GM15510 (cell line): ENCODE data around the gene ALKBH4.

Experiments
- POLR2A ChIP-seq: IDR thresholded peaks from 3 replicates; pipeline ENCODE4 v1.6.1; 2011; ENCODE audit warnings: borderline replicate concordance; ENCODE audit not compliant: insufficient read length; ENCODE audit errors: extremely low read depth

ALKBH4 gene

DNA sequence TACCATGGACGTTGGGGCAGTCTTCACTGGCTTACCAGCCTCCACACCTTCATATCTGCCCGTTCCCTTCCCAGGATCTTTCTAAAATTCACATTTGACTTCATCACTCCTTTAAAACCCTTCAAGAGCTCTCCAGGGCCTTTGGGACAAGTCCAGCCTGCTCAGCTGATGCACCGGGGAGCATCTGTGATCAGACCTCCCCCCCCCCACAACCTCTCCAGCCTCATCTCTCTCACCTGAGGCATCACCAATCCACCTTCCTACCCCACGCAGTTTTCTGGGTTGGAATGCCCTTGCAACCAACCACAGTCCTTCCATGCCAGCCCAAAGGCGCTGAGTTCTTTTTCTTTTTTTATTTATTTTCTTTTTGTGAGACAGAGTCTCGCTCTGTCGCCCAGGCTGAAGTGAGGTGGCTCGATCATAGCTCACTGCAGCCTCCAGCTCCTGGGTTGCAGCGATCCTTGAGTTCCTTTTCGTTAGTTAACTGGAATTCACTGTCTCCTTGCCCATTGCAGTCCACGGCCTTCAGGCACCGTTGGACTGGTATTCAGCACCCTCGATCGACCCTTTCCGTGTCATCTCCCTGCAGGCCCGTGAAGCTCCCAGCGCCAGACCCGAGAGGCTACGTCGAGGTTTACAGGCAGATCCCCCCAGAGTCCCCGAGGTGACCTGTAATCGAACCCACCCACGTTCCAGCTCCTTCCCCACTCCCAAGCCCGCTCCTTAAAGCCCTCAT lies 654 bp downstream of the ALKBH4 start:
- TF ChIP-seq POLR2A: no peak

DNA sequence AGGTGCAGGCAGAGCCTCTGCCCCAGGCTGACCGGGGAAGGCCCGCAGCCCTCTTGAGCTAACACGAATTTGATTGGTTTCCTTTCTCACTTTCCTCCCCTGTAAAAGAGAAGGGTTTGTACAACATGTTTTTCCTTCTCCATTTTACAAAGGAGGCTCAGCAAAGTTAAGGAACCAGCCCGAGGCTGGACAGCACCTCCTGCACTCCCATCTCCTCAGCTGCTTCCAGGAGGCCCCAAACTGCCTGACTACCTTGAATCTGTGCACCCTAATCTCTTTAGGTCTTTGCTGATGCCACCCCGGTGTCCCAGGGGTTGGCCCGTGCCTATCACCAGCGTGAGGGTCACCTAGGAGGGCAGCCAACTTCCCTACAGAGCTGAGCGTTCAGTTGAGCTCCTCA lies 4.2 kb downstream of the ALKBH4 start:
- no peak for TF ChIP-seq POLR2A

DNA sequence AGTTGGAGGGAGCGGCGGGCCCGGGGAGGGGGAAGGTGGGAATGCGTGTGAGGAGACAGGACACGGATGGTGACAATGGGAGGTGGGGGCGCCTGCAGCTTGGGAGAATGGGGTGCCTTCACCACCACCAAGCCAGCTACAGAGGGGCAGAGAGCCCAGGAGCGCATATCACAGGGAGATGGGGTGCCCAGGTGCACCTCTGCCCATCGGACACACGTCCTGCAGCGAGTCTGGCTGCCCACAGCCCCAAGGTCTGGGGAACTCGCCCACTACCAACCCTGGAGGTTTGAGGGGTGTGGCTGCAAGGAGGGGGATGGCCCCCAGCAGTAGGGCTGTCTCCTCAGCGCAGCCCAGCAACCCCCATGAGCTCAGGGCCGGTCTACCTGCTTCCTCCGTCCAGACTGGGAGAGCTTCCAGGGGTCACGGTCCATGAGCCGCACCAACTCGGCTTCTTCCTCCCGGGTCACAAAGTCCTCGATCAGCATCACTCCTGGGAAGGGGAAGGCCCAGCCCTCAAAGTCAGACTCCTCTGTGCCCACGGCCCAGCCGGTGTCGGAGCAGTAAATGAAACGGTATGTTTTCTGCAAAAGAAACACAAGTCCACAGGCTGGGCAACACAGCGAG lies 5.3 kb downstream of the ALKBH4 start:
- no peak for TF ChIP-seq POLR2A

DNA sequence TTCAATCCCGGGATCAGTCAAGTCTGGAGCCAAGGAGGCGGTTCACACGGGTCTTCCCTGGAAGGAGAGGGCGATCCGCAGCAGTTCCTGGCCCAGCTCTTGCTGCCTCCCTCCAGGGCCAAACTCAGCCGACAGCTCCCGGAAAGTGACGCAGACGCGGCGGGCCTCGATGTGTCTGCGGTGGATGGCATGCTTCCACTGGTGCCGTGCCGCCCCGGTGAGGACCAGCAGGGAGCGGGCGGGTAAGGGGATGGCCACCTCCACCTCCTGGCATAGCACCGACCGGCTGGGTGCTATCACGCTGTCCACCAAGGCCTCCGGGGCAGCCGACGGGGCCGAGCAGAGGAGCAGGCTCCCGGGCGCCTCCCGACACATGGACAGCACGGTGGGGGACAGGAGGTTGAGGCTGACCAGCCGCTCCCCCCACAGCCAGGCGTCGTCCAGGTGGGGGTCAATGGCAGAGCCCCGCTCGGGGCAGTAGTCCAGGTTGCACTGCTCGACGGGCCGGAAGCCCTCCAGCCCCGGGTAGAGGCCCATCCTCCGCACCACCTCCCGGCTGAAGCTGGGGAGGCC lies 7.2 kb downstream of the ALKBH4 start:
- TF ChIP-seq POLR2A: no peak

DNA sequence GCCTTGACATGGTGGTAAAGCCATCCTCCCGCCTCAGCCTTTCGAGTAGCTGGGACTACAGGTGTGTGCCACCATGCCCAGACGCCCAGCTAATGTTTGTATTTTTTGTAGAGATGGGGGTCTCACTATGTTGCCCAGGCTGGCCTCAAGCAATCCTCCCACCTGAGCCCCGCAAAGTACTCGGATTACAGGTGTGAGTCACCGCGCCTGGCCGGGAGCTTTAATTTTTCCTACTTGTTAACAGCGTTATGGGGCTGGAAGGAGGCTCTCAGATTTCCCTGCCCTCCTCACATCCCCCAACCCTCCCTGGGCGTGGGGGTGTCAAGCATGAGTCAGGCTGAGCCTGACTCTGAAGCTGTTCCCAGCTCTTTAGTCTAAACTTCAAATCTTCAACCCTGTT lies 8.3 kb downstream of the ALKBH4 start:
- TF ChIP-seq POLR2A: no peak

DNA sequence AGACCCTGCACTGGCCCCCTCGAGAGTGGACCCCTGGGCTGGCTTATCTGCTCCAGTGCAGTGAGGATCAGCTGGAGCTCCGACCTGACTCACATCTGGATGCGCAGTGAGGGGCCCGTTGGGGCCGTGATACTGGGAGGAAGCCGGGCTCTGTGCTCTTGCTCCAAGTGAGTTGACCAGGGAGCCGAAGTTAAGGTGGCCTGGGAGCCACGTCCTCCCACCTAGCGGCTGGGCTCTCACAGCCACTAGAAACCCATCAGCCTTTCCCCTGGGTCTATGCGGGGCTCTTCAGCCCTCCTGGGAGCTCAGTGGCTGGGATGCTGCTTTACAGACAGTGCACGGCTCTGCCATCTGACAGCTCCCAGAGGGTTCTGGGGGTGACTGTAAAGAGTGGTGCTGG lies 9.1 kb downstream of the ALKBH4 start:
- no peak for TF ChIP-seq POLR2A

- TF ChIP-seq POLR2A: no peak
These were observed 10.2 kb downstream of the ALKBH4 start for GRCh38 chr7:102454468-102454867.

DNA sequence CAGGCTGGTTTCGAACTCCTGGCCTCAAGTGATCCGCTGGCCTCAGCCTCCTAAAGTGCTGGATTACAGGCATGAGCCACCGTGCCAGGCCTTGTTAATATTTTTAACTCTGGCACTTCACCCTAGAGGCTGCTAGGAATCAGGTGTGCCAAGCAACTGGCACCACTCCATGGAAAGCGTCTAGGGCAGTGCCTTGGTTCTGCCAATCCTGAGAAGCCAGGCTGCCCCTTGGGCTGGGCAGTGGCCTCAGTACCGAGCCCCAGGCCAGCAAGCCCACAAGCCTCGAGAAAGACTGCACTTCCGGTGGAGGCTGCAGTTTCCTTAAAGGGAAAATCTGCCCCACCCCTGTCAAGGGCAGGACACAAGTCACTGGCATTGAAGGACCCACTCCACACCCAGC lies 11.3 kb downstream of the ALKBH4 start:
- no peak for TF ChIP-seq POLR2A

DNA sequence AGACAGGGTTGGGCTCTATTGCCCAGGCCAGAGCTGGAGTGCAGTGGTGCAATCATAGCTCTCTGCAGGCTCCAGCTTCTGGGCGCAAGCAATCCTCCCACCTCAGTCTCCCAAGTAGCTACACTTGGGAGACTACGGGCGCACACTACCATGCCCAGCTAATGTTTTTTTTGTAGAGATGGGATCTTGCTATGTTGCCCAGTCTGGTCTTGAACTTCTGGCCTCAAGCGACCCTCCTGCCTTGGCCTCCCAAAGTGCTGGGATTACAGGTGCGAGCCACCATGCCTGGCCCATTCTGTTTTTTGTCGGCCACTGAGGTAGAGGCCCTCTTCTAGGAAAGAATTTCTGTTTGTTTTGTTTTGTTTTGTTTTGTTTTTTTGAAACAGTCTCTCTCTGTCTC lies 12.2 kb downstream of the ALKBH4 start:
- TF ChIP-seq POLR2A: no peak

- TF ChIP-seq POLR2A: peak; percentile 17
These were observed 13.2 kb downstream of the ALKBH4 start for GRCh38 chr7:102451371-102452054.

GRCh38 chr7:102450242-102450641 lies 14.4 kb downstream of the ALKBH4 start:
- no peak for TF ChIP-seq POLR2A

GRCh38 chr7:102449136-102449535 lies 15.5 kb downstream of the ALKBH4 start:
- TF ChIP-seq POLR2A: no peak

- TF ChIP-seq POLR2A: no peak
These were observed 17.4 kb downstream of the ALKBH4 start for GRCh38 chr7:102447311-102447710.

- no peak for TF ChIP-seq POLR2A
These were observed 18.1 kb downstream of the ALKBH4 start for GRCh38 chr7:102446387-102447156.

DNA sequence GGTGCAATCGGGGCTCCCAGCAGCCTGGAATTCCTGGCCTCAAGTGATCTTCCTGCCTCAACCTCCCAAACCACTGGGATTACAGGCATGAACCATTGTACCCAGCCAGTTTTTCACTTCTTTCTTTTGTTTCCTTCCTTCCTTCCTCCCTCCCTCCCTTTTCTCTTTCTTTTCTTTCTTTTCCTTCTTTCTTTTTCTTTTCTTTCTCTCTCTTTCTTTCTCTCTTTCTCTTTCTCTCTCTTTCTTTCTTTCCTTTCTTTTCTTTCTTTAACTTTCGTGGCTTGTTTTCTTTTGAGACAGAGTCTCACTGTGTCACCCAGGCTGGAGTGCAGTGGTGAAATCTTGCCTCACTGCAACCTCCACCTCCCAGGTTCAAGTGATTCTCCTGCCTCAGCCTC lies 19.0 kb downstream of the ALKBH4 start:
- no peak for TF ChIP-seq POLR2A
